Measurements from ENCODE around the gene DUSP9. TPM values are rescaled to one million over a fixed set of nuclear protein-coding genes. Genes with fewer than 3 reads are reported as not detected.

DUSP9 gene
- total and polyA plus RNA-seq, 10 of the 15 experiments (the other 5 are each of a cell fraction or from before 2014, with no cell fraction given), result 0.10 TPM; not detected in 9

DNA sequence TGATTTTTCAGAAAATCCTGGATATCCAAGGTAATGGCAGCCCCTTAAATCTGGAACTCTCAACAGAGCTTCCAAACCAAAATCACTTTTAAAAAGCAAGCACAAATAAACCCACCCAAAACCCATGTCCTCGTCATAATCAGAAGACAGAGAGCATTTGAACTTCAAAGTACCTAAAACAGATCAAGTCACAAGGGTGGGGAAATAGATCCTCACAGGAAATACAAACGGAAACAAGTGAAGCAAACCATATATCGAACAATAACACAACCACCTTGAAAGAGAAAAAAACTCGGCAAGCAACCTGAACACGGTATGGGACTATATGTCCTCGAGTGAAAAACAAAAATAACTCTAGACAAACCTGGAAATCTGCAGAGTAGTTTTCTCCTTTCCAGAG is 32.2 kb upstream of the DUSP9 start (continued):
- TF ChIP-seq, protein P1, sequence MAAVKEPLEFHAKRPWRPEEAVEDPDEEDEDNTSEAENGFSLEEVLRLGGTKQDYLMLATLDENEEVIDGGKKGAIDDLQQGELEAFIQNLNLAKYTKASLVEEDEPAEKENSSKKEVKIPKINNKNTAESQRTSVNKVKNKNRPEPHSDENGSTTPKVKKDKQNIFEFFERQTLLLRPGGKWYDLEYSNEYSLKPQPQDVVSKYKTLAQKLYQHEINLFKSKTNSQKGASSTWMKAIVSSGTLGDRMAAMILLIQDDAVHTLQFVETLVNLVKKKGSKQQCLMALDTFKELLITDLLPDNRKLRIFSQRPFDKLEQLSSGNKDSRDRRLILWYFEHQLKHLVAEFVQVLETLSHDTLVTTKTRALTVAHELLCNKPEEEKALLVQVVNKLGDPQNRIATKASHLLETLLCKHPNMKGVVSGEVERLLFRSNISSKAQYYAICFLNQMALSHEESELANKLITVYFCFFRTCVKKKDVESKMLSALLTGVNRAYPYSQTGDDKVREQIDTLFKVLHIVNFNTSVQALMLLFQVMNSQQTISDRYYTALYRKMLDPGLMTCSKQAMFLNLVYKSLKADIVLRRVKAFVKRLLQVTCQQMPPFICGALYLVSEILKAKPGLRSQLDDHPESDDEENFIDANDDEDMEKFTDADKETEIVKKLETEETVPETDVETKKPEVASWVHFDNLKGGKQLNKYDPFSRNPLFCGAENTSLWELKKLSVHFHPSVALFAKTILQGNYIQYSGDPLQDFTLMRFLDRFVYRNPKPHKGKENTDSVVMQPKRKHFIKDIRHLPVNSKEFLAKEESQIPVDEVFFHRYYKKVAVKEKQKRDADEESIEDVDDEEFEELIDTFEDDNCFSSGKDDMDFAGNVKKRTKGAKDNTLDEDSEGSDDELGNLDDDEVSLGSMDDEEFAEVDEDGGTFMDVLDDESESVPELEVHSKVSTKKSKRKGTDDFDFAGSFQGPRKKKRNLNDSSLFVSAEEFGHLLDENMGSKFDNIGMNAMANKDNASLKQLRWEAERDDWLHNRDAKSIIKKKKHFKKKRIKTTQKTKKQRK (IDR thresholded peaks at IDR 0.05; ENCODE audit: low read depth, low read length), result no peak
- TF ChIP-seq NR2C1 (IDR thresholded peaks at IDR 0.05), result no peak
- no peak for TF ChIP-seq NFYA (IDR thresholded peaks at IDR 0.05; ENCODE audit: borderline replicate concordance, low read depth, low read length)
- TF ChIP-seq NFXL1 (IDR thresholded peaks at IDR 0.05; ENCODE audit: borderline replicate concordance), result no peak
- no peak for TF ChIP-seq BCL3 (IDR thresholded peaks at IDR 0.05; ENCODE audit: borderline replicate concordance, insufficient read depth, low read depth, low read length, poor library complexity, severe bottlenecking)
- TF ChIP-seq POLR2AphosphoS5 (IDR thresholded peaks at IDR 0.05; ENCODE audit: low read length), result no peak
- TF ChIP-seq ATF2 (IDR thresholded peaks at IDR 0.05; ENCODE audit: low read length), result no peak
- no peak for TF ChIP-seq SUZ12 (IDR thresholded peaks at IDR 0.05; ENCODE audit: unreplicated experiment)

Data from GM12878 (cell line).